ENCODE measurements around the gene PCYT1A.

Gene PCYT1A

DNA sequence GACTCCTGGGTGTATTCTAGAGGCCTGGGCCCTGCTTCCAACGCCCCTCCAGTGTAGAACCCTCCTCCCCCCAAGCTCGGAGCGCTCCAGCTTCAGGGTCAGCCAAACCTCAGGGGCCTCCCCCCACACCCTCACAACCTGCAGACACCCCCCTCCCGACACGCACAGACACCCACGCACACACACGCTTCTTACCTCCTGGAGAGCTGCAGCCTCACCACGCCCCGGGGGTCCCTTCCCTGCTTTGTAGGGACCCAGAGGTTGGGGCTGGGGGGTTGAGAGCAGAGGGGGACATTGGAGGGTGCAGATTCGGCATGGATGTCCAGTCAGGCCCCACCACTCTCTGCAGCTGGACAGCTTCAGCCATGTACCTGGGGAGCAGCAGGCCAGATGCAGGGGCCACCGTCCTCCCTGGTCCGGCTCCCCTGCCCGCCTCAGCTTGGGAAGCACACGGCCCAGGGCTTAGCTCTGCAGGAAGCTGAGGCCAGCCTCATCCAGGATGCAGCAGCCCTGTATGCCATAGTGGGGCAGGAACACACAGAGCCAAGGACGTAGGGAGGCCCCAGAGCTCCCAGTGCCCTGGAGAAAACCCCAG lies 89.3 kb downstream of the PCYT1A start:
- no peak for DNase-seq (ENCODE audit: low read depth)
- in situ Hi-C loops (cut with HindIII; ENCODE audit: low sequenced_read_pairs), result no loop called here
- TF ChIP-seq, protein P1, sequence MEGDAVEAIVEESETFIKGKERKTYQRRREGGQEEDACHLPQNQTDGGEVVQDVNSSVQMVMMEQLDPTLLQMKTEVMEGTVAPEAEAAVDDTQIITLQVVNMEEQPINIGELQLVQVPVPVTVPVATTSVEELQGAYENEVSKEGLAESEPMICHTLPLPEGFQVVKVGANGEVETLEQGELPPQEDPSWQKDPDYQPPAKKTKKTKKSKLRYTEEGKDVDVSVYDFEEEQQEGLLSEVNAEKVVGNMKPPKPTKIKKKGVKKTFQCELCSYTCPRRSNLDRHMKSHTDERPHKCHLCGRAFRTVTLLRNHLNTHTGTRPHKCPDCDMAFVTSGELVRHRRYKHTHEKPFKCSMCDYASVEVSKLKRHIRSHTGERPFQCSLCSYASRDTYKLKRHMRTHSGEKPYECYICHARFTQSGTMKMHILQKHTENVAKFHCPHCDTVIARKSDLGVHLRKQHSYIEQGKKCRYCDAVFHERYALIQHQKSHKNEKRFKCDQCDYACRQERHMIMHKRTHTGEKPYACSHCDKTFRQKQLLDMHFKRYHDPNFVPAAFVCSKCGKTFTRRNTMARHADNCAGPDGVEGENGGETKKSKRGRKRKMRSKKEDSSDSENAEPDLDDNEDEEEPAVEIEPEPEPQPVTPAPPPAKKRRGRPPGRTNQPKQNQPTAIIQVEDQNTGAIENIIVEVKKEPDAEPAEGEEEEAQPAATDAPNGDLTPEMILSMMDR (IDR thresholded peaks at IDR 0.05; ENCODE audit: low read depth, low read length, missing control alignments), result no peak
- no peak overlapping the region for H3K4me3 ChIP-seq (ENCODE audit: low read depth, low read length)

DNA sequence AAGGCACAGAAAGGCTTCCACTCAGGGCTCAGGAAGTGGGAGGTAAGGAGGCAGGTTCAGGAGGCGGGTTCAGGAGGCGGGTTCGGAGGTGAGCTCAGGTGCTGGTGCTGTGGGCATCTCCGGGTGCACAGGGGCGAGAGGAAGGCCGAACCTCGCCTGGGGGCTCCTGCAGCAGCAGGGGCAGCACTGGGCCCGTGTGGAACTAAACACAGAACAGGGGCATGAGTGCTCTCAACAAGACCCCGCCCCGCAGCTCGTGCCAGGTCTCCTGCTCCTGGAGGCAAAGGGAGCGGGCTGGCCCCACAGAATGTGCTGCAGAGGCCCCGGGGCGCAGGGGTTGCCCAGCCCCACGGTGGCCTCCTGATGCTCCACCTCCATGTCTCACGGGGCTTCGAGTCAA lies 90.0 kb downstream of the PCYT1A start:
- TF ChIP-seq, protein P1 (IDR thresholded peaks at IDR 0.05; ENCODE audit: low read depth, low read length, missing control alignments), result no peak
- in situ Hi-C loops (cut with HindIII; ENCODE audit: low sequenced_read_pairs), result no loop called here
- no peak overlapping the region for H3K4me3 ChIP-seq (ENCODE audit: low read depth, low read length)
- no peak for DNase-seq (ENCODE audit: low read depth)

DNA sequence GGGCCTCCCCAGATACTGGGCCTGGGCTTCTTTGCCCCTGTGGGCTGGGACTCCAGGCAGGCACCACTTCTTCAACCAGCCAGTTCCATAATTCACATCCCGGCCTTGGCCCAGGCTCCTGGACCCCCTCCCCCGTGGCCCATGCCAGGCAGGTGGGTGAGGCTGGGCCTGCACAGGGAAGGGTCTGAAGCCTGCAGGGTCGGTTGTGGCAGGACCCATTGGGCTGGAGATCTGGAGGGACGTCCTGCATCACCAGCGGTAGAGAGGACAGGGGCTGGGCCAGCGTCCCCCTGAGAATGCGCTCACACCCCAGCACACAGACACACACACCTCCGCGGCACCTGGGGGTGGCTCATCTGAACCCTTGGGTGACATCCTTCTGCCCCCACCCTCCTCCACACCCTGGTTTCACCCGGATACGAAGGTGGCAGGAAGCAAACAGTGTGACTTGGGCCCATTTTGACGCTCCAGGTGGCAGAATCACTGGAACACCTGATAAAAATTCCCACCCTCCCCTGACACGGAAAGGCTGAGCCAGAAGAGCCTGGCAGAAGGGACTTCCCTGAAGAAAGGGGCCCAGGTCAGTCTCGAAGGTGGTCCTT lies 91.8 kb downstream of the PCYT1A start:
- H3K4me3 ChIP-seq (ENCODE audit: low read depth, low read length), result no peak overlapping the region
- in situ Hi-C loops (cut with HindIII; ENCODE audit: low sequenced_read_pairs), result no loop called here
- TF ChIP-seq, protein P1 (IDR thresholded peaks at IDR 0.05; ENCODE audit: low read depth, low read length, missing control alignments), result no peak
- DNase-seq (ENCODE audit: low read depth), result no peak

DNA sequence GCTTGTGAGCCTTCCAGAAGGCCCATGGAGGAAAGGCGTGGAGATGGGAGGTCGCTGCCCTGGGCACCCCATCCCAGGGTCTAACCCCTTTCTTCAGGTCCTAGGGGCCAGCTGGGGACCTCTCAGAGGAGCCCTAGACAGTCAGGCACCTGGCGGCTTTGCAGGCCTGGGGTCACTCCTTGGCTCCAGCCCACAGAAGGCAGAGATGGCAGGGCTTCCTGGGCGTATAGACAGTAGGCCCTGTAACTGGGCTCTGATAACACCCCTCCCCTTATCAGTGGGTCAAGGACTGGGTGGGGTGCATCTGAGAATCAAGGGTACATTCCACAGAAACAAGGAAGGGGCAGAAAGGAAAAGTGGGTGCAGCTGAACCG lies 93.0 kb downstream of the PCYT1A start:
- TF ChIP-seq, protein P1 (IDR thresholded peaks at IDR 0.05; ENCODE audit: low read depth, low read length, missing control alignments), result no peak
- DNase-seq (ENCODE audit: low read depth), result no peak
- H3K4me3 ChIP-seq (ENCODE audit: low read depth, low read length), result no peak overlapping the region
- in situ Hi-C loops (cut with HindIII; ENCODE audit: low sequenced_read_pairs), result no loop called here

DNA sequence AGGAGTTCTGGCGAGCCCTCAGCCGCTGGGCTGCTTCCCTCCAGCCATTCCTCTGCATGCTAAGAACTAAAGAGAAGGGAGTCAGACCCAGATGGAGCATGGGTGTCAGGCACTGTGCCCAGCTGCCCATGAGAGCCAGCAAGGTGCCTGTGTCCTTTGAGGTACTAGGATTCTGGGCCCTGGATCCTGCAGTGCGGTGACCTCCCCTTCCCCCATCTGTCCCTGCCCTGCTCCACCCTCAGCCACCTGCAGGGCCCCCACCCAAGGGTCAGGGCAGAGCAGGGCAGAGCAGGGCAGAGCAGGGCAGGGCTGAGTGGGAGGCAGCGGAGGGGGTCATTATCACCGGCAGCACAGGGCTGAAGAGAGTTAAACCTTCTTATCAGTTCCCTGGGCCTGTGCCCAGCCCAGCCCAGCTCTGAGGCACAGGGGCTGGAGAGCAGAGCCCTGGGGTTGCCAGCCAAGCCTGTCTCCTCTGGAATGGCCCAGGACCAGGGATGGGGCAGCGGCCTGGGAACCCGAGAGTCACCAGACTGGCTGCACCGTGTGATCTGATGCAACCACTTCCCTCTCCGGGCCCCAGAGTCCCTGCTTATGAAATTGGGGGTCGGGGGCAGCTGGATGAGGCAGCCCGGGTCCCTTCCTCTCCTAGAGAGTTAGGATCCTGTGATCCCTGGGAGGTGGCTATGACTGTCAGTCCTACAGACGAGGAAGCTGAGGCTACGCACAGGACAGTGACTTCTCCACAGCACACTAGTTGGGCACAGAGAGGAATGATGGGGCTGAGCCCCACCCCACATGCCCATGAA lies 93.6 kb downstream of the PCYT1A start:
- DNase-seq (ENCODE audit: low read depth), result no peak
- TF ChIP-seq, protein P1 (IDR thresholded peaks at IDR 0.05; ENCODE audit: low read depth, low read length, missing control alignments), result no peak
- in situ Hi-C loops (cut with HindIII; ENCODE audit: low sequenced_read_pairs), result no loop called here
- H3K4me3 ChIP-seq (ENCODE audit: low read depth, low read length), result no peak overlapping the region

DNA sequence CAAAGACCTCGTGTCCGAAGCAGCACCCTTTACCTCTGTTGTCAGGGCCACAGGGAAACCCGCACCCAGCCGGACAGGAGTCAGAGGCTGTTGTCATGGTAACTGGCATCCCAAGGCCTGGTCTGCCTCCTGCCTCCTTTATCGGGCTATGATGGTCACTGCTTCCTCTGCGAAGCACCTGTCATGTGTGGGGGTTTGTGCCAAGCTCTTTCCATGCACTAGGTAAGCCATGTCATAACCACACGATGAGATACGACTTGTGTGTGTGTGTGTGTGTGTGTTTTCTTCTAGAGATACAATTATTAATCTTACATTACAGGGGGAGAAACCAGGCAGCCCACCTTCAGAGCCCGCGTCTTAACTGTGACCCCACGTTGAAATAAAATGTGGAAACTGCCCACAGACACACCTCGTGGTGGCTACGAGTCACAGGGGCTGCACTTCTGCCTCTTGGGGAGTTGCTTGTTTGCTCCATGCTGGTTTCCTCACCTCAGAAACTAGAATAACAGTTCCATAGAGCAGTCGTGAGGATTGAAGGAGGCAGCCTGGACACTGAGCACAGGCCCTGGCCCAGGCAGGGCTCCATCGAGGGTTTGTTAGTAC lies 94.3 kb downstream of the PCYT1A start:
- no peak overlapping the region for H3K4me3 ChIP-seq (ENCODE audit: low read depth, low read length)
- no peak for DNase-seq (ENCODE audit: low read depth)
- in situ Hi-C loops (cut with HindIII; ENCODE audit: low sequenced_read_pairs), result no loop called here

More for the DNA sequence above, 94.3 kb downstream of the PCYT1A start:
- TF ChIP-seq, protein P1 (IDR thresholded peaks at IDR 0.05; ENCODE audit: low read depth, low read length, missing control alignments), result no peak
